Heart right ventricle (tissue), 16 donors: ENCODE measurements around the gene LILRA5. TPM values are rescaled to one million over a fixed set of nuclear protein-coding genes. Genes with fewer than 3 reads are reported as not detected.
"Not testable (repeated sequence)": the region's sequence is repeated elsewhere in the genome, so short reads cannot be mapped to it uniquely, and the experiment has no call there.

Experiments used
- ATAC-seq, 8 donors: fragments of 200-7000 bp; cut with Tn5 transposase; one replicate each; pipeline ENCODE4 v1.9.1; 2020; ENCODE audit warnings: mild to moderate bottlenecking in 8 of 8, moderate library complexity in 8 of 8, moderate number of reproducible peaks in 1 of 8
- DNase-seq, 2 donors: peaks; one replicate each; pipeline ENCODE4 v3.0.0-alpha.2; 2020
- H3K27ac ChIP-seq, 10 donors: fragments of 200-600 bp; sonication (generic) in 2 of 10; one replicate each; pipeline versions ENCODE4 v1.5.0 to v1.8.0; 2020 to 2022; ENCODE audit warnings: mild to moderate bottlenecking in 3 of 10
- H3K27me3 ChIP-seq, 7 donors: fragments of 200-600 bp; one replicate each; pipeline ENCODE4 v1.8.0; 2021 to 2022; ENCODE audit warnings: mild to moderate bottlenecking in 2 of 7
- H3K36me3 ChIP-seq, 9 donors: fragments of 200-600 bp; sonication (generic) in 1 of 9; one replicate each; pipeline versions ENCODE4 v1.5.0 to v1.8.0; 2020 to 2022; ENCODE audit warnings: mild to moderate bottlenecking in 2 of 9
- H3K4me1 ChIP-seq, 9 donors: fragments of 200-600 bp; sonication (generic) in 1 of 9; one replicate each; pipeline versions ENCODE4 v1.5.0 to v1.8.0; 2020 to 2022; ENCODE audit warnings: mild to moderate bottlenecking in 4 of 9
- H3K4me3 ChIP-seq, 10 donors: fragments of 200-600 bp; sonication (generic) in 2 of 10; one replicate each; pipeline versions ENCODE4 v1.5.0 to v1.8.0; 2020 to 2022; ENCODE audit warnings: mild to moderate bottlenecking in 7 of 10, moderate library complexity in 2 of 10
- H3K9me3 ChIP-seq, 11 donors: fragments of 200-600 bp in 10 of 11; sonication (generic) in 2 of 11; one replicate each; pipeline versions ENCODE4 v1.5.0 to v1.8.0; 2013 to 2022; ENCODE audit warnings: mild to moderate bottlenecking in 2 of 11, control low read depth in 1 of 11, moderate library complexity in 1 of 11
- WGBS, 2 donors: extraction: QIAGEN DNeasy Blood & Tissue Kit; methylation state at CpG; one replicate each; pipeline ENCODE4 v1.1.7; 2013; ENCODE audit warnings: inconsistent platforms in 1 of 2; 5-methylcytosine and 5-hydroxymethylcytosine counted together
- intact Hi-C, 10 donors: fragments of 100-400 bp; cut with DNase I; formaldehyde crosslinking; loops; one replicate each; pipeline versions ENCODE4 v1.11.1 to v1.14.2; 2022
- polyA plus RNA-seq, 2 donors: library from polyadenylated mRNA; stranded (reverse); fragments of 200-250 nt; gene quantifications; one replicate each; pipeline ENCODE4 v1.2.3, GENCODE V29; 2013
- total RNA-seq, 10 donors: library from RNA; stranded (reverse); fragmentation: NEBNext Ultra II Directional in 3 of 10; extraction: Animal tissue kit (Norgen Biotek cat#: 25700) in 3 of 10; gene quantifications; one replicate each; pipeline versions ENCODE4 v1.2.1 to v1.2.4, GENCODE V29; 2021 to 2023
- TF ChIP-seq, protein P1 (sequence below), 9 donors: fragments of 200-600 bp; sonication (generic) in 2 of 9; IDR thresholded peaks; one replicate each; pipeline versions ENCODE4 v1.5.0 to v1.8.0; 2021 to 2022; ENCODE audit warnings: antibody characterized with exemption in 9 of 9, mild to moderate bottlenecking in 5 of 9, moderate library complexity in 1 of 9
- donor health status: Arrhythmogenic right ventricular cardiomyopathy.
- donor health status: ischemic (EF 13 %, LVEDD 7.1; RV severe dilation, severe dysfunction).
- donor health status: healthy with polysubstance abuse.
- donor health status: DM: no; HTN: yes; CAD: no.
- donor health status: DM: no; HTN: no; CAD: no.
- donor health status: ischemic (EF 25% LVEDD 6.9; RV normal size, moderate dysfunction).
- donor health status: ischemic (EF 25% LVEDD 5.7; RV mildly dilated, moderate dysfunction).
- donor health status: healthy.
- donor health status: DM: yes; HTN: yes; CAD: no.
- donor health status: Ischemic cardiomyopathy.
- donor health status: ischemic (EF 35%, LVEDD 5.7; RV mildly dilated, moderate dysfunction).
- donor health status: nonischemic (EF 11% LVEDD 7.7; RV severe dilation, severe dysfunction).
- donor health status: DM: yes; HTN: yes; CAD: no.
- donor health status: PGD.
- donor health status: ischemic (EF 29% LVEDD 5.4; RV normal size, mild dysfunction).
- donor health status: nonischemic (EF 23%, LVEDD 6.1; RV moderate dilation, normal function).

The LILRA5 gene
- total and polyA plus RNA-seq, 12 donors, result 0.26 to 8.5 (median 1.3) TPM

DNA sequence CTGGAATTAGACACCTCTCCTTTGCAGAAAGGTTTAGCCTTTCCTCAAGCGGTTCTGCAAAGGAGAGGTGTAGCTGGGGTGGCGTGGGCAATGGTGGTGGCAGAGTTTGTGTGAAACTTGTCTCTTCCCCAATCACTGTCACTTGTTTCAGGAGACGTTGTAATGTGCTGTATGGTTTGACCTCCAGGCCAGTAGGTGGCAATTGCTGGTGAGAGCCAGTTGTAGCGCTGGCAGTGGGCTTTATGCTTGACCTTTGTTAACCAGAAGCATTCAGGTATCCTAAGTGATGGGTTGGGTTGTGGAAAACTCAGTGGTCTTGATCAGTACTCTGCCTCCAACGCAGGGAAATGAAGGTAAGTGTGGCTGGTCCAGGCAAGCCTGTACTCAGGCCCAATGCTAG is 12.7 kb upstream of the LILRA5 start:
- TF ChIP-seq, protein P1, sequence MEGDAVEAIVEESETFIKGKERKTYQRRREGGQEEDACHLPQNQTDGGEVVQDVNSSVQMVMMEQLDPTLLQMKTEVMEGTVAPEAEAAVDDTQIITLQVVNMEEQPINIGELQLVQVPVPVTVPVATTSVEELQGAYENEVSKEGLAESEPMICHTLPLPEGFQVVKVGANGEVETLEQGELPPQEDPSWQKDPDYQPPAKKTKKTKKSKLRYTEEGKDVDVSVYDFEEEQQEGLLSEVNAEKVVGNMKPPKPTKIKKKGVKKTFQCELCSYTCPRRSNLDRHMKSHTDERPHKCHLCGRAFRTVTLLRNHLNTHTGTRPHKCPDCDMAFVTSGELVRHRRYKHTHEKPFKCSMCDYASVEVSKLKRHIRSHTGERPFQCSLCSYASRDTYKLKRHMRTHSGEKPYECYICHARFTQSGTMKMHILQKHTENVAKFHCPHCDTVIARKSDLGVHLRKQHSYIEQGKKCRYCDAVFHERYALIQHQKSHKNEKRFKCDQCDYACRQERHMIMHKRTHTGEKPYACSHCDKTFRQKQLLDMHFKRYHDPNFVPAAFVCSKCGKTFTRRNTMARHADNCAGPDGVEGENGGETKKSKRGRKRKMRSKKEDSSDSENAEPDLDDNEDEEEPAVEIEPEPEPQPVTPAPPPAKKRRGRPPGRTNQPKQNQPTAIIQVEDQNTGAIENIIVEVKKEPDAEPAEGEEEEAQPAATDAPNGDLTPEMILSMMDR (IDR thresholded peaks at IDR 0.05), result no peak
- intact Hi-C loops, result loop anchor here in 8 of 10 donors (2.0 to 10.0 kb wide), 4 partner anchors 59 to 69 kb away; no protein-coding TSS in a partner anchor
- Histone ChIP-seq H3K27me3 (peaks cover 0 to 42% (median 20%) of the 10 kb centered on the region in 7 donors), H3K36me3 (no peaks in the 10 kb centered on the region), H3K4me1 (peaks cover 0 to 6% (median 0%) of the 10 kb centered on the region in 9 donors), H3K9me3 (peaks cover 0 to 3% (median 0%) of the 10 kb centered on the region in 11 donors), H3K4me3 (no peak overlapping the region), H3K27ac (no peak overlapping the region)
- no peak for DNase-seq
- 70 to 71% methylated on average over 5 of the region's 5 CpGs for WGBS, 2 donors
- peak in 1 of 8 donors; percentile 14 for ATAC-seq

DNA sequence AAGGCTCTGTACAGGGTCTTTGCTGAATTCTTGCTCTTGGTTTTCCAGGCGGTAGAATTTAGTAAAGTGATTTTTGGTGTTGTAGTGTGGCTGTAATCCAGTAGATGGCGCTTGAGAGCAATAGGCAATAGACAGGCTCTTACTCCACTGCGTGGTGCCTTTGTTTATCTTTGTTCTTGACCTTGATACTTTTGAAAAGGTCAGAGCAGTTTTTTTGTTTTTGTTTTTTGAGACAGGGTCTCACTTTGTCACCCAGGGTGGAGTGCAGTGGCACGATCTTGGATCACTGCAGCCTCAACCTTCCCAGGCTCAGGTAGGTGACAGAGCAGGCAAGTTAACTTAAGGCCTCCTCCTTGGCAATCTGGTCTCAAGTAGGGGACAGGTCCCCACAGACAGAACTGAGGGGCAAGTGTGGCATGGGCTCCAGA is 12.2 kb upstream of the LILRA5 start:
- H3K27ac ChIP-seq, result no peak overlapping the region
- H3K9me3 ChIP-seq, result peaks cover 0 to 3% (median 0%) of the 10 kb centered on the region in 11 donors
- H3K27me3 ChIP-seq, result peaks cover 0 to 45% (median 22%) of the 10 kb centered on the region in 7 donors
- intact Hi-C loops, result loop anchor here in 8 of 10 donors (2.0 to 10.0 kb wide), 4 partner anchors 60 to 70 kb away; no protein-coding TSS in a partner anchor
- H3K4me3 ChIP-seq, result no peak overlapping the region
- TF ChIP-seq, protein P1 (IDR thresholded peaks at IDR 0.05), result peak; percentile 56 to 89 (median 78)
- peaks cover 0 to 6% (median 0%) of the 10 kb centered on the region in 9 donors for H3K4me1 ChIP-seq
- H3K36me3 ChIP-seq, result no peaks in the 10 kb centered on the region
- ATAC-seq, result peak in 2 of 8 donors; percentile 55 to 58
- no peak for DNase-seq
- WGBS, 2 donors, result 6 to 7% methylated on average over 4 of the region's 4 CpGs

DNA sequence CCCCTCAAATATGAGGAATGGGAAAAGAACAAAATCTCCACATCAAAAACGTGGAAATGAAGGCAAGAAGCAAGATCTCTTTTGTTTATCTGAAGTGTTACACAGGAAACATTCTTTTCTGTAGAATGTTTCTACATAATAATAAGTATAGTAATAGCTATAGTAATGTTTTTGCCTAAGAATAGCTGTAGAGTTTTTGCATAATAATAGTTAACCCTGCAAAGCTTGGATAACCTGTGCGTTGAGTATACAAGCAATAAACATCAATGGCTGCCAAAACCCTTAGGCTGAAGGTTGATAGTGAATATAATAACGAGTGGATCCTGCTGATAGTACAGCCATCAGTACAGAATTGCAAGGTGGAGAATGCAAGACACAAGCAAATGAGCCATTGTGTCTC is 11.1 kb upstream of the LILRA5 start:
- 15 to 19% methylated on average over 3 of the region's 3 CpGs for WGBS, 2 donors
- DNase-seq, result no peak
- Histone ChIP-seq H3K4me1 (peaks cover 0 to 12% (median 0%) of the 10 kb centered on the region in 9 donors), H3K36me3 (no peaks in the 10 kb centered on the region), H3K4me3 (no peak overlapping the region), H3K27me3 (peaks cover 0 to 36% (median 26%) of the 10 kb centered on the region in 7 donors), H3K27ac (no peak overlapping the region), H3K9me3 (peaks cover 0 to 3% (median 0%) of the 10 kb centered on the region in 11 donors)
- ATAC-seq, result no peak
- intact Hi-C loops, result loop anchor here in 5 of 10 donors (2.0 to 10.0 kb wide), 3 partner anchors 61 to 71 kb away; no protein-coding TSS in a partner anchor
- TF ChIP-seq, protein P1 (IDR thresholded peaks at IDR 0.05), result no peak

DNA sequence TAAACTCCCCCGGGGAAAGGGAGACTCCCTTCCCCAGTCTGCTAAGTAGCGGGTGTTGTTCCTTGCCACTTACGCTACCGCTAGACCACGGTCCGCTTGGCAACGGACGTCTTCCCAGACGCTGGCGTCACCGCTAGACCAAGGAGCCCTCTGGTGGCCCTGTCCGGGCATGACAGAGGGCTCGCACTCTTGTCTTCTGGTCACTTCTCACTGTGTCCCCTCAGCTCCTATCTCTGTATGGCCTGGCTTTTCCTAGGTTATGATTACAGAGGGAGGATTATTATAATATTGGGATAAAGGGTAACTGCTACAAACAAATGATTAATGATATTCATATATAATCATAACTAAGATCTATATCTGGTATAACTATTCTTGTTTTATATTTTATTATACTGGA is 10.0 kb upstream of the LILRA5 start:
- not testable (repeated sequence) for H3K9me3 ChIP-seq, H3K27ac ChIP-seq, H3K36me3 ChIP-seq, DNase-seq, ATAC-seq, H3K4me3 ChIP-seq
- Histone ChIP-seq H3K27me3 (peaks cover 0 to 33% (median 26%) of the 10 kb centered on the region in 7 donors), H3K4me1 (peaks cover 0 to 22% (median 0%) of the 10 kb centered on the region in 9 donors)
- TF ChIP-seq, protein P1 (IDR thresholded peaks at IDR 0.05), result peak in 2 of 9 donors; percentile 3 to 35
- intact Hi-C loops, result loop anchor here in 2 of 10 donors (10.0 kb wide), 2 partner anchors 62 to 72 kb away; no protein-coding TSS in a partner anchor
- 3% methylated on average over 9 of the region's 13 CpGs; no CpG with 5 or more reads in 1 of the 2 donors for WGBS, 2 donors

DNA sequence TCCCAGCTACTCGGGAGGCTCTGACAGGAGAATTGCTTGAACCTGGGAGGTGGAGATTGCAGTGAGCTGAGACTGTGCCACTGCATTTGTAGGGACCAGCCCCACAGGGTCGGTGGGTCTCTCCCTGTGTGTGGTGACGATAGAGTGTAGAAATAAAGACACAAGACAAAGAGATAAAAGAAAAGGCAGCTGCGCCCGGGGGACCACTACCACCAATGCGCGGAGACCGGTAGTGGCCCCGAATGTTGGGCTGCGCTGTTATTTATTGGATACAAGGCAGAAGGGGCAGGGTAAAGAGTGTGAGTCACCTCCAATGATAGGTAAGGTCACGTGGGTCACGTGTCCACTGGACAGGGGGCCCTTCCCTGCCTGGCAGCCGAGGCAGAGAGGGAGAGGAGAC is 9.3 kb upstream of the LILRA5 start:
- DNase-seq, H3K9me3 ChIP-seq, H3K27ac ChIP-seq, ATAC-seq, H3K36me3 ChIP-seq, H3K4me3 ChIP-seq: not testable (repeated sequence)
- WGBS, 2 donors, result 90 to 95% methylated on average over 11 of the region's 13 CpGs
- peaks cover 0 to 40% (median 30%) of the 10 kb centered on the region in 7 donors for H3K27me3 ChIP-seq
- intact Hi-C loops, result loop anchor here in 2 of 10 donors (10.0 kb wide), 2 partner anchors 63 to 73 kb away; no protein-coding TSS in a partner anchor
- H3K4me1 ChIP-seq, result peaks cover 0 to 27% (median 0%) of the 10 kb centered on the region in 9 donors
